Activated naive CD8-positive, alpha-beta T cell treated with anti-CD3 and anti-CD28 coated beads, Interleukin-2, amount 50 U/mL, for 16 hours (primary cell): ENCODE data around the gene RBM20.

Source experiments
- DNase-seq: peaks from one replicate; pipeline ENCODE4 v3.0.0-alpha.2; 2020; ENCODE audit warnings: low read depth, low spot score

Gene RBM20

DNA sequence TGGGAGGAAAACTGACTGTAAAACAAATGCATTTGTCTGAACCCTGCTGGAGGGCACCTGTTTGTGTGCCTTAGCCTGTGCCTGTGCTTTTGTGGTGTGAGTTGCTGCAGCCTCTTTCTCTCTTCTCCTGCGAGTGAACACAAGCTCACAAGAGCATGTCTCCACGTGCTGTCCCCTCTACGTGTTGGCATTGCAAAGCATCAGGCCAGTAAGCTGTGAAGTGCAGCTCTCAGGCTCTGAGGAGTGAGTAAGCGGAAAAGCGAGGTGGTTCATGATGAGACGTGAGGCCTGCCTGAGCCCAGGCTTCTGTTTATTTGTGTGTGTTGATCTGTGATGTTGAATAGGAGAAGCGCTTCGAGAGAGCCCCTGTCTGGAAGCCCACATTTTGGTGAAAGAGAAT is 142.0 kb downstream of the RBM20 start:
- no peak for DNase-seq

DNA sequence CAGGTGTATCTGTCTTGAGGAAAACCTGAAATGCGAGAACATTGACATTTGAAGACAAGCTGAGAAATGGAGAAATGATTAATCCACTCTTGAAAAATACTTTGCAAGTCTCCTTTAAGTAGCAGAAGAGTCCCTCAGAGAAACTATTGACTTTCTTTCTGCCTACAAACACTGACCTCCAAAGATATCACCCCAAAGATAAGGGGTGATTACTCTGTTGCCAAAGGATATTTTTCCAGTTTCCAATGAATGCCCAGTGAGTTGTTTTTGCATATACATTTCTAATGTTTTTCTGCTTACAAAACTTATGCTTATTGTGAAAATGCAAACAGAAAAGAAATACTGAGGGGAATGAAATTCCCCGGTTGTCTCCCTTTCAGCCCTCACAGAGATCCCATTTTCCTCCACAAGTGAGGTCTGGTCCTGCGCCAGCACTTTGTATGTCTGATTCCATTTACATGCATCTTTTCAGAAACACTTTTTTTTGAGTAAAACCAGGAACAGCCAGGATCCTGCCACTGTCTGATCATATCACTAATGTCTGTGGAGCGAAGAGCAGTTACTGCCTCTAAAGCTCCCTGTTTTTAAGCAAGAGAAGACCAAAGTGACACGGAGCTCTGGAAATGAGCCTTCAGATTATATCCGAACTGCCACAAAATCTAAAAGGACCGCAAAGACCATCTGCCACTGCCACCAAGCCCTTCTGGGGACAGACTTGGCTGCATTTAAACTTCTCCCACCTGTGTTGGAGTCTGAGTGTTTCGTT is 144.7 kb downstream of the RBM20 start:
- DNase-seq: no peak

DNA sequence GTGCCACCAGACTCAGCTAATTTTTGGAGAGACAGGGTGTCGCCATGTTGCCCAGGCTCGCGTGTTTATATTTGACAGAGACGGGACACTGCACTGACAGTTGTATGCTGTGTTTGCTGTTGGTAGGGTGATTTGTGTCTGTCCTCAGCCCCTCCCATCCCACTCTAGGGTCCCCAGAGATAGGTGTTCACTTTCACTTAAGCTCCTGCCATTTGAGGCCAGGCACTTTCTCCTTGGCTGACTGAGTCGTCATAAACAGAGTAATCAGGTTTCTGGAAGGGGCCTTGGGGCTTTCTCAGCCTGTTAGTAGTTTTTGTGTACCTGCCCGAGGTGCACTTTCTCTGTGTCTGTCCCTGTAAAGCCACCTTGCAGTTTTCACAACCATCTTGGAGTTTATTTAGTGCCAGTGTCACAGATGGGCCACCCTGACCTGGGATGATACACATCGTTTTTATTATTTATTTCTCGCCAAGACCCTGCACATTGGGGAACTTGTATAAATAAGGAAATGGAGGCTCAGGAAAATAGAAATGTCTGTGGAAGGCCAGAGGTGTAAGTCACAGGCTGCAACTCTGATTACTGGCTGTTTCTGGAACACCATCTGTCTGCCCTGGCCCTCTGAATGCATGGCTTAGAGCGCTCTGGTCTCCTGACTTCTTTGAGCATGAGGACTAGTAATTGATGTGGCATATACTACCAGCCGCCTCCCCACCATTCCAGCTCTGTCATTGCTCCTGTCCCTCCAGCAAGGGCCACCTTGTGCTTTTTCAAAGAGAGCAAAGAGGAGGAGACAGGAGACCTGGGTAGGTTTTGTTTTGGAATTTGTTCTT is 145.7 kb downstream of the RBM20 start:
- DNase-seq: no peak

DNA sequence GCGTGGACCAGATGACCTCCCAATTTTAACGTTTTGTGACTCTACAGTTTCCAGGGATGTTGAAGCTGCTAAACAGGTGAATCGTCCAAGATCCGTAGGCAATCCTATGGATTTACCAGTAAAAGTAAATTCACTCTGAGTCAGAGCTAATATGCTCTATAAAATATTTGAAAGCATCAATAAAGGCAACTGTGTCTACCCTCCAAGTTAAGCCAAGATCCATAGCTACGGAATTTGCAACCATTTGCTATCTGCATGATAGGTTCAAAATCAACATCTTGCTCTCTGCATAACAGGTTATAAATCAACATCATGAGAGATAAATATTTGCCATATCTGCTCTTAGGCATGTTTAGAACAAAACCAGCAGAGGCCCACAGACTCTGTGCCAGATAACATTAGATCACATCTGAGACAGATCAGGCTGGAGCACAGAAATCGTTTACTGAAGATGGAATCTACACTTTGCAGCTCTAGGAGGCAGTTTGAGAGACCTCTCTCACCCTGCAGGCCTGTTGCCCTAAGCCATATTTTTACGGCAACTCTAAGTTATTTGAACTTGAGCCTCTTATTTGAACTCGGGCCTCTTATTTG is 146.9 kb downstream of the RBM20 start:
- no peak for DNase-seq

DNA sequence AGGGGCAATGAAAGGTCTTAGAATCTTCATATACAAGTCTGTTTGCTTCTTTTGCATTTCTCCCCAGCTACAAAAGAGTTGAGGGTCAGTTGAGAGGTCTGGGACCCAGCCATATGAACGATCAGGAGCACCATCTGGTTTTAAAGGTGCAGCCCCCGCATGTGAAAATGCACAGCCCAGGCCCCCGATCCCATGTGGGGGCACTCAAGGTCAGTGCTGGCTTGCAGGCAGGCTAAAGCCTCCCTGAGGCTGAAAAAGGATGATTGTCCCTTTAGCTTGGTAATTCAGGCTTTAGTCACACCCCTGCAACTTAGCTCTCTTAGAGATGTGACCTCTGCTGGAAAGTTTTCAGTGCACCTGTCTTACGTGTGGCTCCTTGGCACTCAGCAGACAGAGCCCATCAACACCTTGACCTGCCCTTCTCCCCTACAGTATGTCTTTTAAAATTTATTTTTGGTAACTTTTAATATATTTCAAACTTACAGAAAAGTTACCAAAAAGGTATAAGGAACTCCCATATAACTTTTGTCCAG is 147.5 kb downstream of the RBM20 start:
- no peak for DNase-seq

DNA sequence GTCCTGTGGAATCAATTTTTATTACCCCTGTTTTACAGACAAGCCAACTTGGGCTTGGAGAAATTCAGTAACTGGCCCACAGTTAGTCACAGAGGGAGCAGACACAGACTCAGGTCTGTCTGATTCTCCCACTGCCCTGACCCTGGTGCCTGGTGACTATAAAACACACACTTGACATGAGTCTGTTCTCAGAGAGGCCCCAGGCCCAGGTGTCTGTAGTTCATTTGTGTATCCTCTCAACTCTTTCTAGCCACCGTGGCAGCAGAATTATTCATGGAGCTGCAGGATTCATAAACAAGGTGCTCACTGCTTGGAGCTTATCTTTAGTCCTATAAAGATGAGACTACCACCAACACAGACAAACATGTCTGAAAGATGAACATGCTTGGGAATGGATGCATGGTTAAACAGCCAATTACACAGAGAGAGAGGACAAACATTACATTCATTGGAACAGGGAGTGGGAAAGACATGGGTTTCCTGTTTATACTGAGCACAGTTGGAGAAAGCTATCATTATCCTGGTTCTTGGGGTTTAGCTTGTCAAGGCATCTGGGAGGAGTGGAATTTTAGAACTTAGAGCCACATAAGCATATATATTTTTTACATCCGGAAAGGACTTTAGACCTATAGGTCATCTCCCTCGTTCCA is 148.5 kb downstream of the RBM20 start:
- no peak for DNase-seq

DNA sequence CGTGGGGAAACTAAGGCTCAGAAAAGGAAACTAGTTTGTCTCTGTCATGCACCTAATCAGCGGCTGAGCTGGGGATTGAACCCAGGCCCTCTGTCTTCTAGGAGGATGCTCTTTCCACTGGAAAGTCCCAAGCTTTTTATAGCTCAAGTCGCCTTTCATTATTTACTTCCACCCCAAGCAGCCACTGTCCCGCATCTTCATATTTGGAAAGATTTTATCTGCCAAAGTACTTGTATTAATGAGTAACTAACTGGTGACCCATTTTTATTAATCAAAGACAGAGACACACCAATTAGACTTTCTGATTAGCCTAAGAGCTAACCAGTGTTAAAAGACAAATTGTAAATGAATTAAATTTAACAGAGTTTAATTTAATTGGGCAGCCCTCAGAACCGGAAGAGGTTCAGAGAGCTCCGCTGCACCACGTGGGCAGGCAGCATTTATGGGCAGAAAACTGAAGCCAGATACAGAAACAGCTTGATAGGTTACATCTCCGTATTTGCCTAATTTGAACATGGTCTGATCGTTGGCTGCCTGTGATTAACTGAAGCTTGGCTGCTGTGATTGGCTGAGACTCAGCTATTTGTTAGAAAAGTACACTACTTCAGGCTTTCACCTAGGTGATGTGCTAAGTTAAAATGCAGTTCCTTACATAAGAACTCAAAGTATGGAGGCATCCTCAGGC is 149.1 kb downstream of the RBM20 start:
- DNase-seq: no peak

DNA sequence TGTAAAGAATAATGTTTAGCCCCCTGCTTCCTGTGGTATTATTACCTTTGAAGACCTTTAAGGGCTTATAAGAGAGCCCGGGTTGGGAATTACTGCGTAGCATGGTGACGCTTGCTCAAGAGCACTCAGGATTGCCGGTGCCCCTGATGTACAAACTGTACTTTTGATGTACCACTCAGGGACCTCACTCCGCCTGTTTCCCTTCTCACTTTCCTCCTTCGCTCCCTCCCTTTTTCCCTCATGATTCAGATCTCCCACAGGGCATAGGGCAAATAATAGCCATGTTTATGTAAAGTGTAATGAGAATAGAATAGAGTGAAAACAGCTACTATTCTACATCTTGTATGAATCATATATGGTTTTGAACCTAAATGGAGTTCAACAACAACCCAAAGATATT is 149.8 kb downstream of the RBM20 start:
- no peak for DNase-seq

DNA sequence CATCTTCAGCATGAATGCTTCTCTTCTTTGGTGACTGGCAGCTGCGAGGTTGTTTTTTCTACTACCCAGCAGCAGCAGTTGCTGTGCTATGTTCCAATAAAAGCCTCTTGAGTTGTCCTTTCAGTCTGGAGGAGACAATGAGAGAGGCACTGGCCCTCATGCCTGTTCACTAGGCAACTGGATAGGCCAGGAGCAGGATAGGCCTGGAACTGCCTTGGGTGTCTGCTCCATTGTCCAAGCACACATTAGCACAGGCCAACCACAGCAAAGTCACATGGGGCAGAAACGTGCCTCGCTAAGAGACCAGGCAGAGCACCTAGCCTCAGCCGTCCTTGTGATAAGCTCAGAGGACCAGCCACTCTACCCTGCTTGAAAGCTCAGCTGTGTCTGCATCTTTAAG is 150.7 kb downstream of the RBM20 start:
- no peak for DNase-seq

DNA sequence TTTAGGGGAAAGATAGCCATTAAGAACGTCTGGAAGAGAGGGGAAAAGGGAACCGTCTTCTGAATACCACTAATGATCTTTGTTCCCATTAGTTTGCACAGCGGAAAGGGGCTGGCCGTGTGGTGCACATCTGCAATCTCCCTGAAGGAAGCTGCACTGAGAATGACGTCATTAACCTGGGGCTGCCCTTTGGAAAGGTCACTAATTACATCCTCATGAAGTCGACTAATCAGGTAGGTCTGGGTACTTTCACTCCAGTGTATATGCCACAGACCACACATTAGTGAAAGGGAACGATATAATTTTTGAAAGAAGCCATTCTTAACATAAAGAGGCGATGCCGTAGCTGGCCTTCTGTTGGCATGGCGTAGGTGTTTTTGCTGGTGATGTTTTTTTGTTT is 153.3 kb downstream of the RBM20 start:
- DNase-seq: no peak

DNA sequence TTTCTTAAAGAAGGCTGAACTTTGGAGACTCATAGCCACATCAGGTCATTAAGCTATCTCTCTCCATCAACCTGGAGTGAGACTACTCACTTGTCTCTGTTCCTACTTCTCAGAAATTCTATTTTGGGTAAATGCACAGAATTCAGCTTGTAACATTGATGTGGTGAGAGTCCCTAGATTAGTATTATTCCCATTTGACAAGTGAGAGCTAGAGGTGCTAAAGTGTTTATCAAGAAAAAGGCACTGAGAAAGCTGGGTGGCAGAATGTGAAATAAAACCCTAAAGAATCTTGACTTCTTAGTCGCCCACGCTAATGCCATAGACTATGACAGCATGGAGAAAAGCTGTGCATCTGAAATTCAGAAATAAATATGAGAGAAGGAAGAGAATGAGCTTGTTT is 154.2 kb downstream of the RBM20 start:
- DNase-seq: no peak

DNA sequence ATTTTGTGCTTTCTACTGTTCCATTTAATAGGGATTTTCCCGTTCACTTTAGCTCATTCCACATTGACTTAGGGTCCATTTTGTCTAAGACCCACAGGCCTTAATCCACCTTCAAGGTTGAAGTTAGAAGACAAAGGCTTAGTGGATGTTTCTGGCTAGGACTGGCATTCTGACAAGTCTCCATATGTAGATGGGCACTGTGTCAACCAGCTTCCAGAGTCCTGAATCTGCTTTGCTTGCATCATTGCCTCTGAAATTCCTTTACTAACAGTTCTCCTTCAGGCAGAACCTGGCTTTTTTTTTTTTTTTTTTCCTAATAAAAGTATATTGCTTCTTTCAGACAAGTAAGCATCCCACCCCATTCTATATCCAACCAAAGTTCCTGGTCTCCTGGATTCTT is 158.0 kb downstream of the RBM20 start:
- DNase-seq: no peak

DNA sequence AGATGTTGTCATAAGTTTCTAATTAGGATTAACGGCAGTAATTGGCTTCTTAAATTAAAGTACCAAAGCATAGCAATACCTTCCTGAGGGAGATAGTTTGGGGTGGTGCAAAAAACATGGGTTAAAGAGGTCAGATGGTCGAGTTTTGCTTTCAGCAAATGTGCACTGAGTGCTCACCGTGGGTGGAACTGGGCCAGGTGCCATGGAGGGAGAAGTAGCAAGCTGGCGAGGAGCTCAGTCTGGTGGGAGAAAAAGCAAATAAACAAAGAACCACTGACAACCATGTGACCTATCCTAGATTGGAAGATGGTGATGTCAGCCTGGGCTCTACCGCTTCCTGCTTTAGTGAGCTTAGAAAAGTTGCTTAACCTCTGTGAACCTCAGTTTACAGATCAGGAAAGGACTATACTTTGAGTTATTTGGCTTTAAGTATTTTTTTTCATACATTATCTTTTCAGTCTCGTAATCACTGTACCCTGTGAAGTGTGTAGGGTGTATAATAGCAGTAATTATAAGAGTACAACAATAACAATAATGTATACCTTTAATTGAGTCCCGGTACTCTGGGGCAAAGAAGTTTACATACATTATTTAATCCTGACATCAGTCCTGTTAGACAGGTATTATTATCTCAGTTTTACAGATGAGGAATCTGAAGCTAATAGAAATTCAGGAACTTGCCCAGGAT is 158.6 kb downstream of the RBM20 start:
- no peak for DNase-seq

DNA sequence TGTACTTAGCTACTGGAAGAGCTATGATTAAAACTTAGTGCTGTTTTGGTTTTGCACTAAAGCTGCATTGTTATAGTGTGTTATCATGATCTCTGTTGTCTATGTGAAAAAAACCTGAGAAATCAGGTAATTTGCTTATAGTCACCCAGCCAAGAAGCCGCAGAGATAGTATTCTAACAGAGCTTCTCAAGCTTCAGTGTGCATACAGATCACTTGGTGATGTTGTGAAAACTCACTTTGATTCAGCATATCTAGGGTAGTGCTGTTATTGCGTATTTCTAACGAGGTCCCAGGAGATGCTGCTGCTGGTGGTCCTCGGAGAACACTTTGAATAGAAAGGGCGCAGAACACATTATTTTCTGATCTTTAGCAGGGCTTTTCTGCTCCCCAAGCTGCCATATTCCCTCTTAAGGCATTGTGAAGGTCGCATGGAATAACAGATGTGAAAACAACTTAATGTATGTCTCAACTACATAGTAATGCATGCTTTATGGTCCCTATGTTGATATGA is 159.2 kb downstream of the RBM20 start:
- DNase-seq: no peak

DNA sequence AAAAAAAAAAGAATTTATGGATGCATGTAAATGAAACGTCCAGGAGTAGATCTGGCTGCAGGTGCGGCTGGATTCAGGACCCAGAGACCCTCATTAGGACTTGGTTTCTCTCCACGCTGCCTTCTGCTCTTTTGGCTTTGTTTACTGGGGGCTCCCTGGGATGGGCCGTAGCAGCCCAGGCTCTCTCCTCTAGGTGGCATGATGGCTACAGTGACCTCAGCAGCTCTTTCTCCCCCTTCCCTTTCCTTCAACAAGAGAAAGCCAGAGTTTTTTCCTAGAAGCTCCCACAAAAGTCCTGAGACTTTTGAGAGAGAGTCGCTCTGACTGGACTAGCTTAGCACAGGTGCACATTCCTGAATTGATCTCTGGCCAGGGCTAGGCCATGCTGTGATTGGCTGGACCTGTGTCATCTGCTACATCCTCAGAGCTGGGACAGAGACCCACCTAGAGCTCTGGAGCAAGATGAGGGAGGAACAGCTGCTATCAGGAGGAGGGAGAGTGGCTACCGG is 159.7 kb downstream of the RBM20 start:
- no peak for DNase-seq

DNA sequence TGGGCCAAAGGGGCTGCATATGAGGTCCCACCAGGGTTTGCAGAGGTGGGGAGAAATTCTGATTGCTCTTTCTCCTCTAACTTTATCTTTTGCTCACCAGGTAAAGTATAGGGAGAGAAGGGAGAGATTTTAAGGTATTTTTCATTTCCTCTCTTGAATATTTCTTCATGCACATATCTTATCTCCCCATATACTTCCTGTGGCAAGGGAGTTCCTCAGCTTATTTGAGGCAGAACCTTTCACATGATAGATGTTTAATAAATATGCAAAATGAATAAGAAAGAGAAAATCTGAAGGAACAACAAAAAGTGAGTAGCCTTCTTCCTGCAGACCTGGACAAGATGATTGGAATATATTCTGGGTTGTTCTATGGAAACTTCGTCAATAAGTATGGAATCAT is 160.2 kb downstream of the RBM20 start:
- no peak for DNase-seq

DNA sequence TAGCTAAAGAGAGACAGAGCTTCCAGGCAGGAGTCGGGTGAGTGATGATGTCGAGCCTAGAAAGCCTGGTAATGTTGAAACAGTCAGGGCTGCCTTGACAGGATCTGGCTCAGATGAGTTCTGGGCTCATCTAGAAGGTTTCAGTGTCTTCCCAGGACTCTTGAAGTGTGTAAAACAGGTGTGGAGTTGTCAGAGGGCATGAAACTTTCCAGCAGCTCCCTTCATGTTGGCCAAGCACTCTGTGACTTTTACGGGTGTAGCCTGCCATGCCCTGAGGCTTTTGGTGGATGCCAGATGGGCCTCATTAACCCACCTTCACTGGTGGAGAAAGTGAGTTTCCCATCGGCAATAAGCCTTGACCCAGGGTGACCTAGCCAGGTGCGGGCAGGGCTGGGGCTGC is 161.2 kb downstream of the RBM20 start:
- no peak for DNase-seq

DNA sequence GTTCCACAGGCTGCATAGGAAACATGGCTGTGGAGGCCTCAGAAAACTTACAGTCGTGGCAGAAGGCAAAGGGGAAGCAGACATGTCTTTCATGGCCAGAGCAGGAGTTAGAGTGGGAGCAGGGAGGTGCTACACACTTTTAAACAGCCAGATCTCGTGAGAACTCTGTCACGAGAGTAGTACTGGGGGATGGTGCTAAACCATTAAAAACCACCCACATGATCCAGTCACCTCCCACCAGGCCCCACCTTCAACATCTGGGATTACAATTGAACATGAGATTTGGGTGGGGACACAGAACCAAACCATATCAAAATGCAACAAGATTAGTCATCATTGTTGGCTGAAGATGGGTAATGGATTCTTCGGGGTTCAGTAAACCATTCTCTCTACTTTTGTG is 162.2 kb downstream of the RBM20 start:
- no peak for DNase-seq

DNA sequence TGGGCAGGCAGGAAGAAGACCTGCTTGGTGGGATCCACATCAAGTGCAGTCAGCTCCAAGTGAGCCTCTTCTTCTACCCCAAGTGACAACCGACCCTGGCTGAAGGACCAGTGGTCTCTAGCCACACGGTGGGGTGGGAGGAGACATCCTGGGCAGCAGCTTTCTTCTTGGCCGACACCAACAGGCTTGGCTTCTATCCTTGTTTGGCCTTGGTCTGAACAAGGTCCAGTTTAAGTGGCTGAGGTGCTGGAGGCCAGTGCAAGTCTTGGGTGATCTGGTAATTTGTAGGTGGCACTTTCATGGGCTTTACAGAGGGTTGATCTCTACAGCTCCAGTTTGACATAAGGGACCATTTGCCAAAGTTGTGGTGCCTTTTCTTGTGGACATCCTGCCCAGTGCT is 164.0 kb downstream of the RBM20 start:
- no peak for DNase-seq

DNA sequence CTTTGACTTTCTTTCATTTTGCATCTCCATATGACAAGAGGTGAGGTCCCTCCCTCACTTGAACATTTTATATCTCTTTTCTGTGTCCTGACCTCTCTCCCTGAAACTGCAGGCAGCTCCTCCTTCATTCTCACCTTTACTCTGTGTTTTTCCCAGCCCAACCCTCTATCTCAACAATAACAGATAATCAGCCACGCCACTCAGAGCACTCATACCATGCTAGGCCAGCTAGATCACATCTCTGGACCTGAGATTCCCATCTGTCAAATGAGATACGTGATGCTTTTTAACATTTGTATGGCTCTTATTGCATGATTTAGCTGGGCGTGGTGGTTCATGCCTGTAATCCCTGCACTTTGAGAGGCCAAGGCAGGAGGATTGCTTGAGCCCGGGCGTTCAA is 164.5 kb downstream of the RBM20 start:
- no peak for DNase-seq
